ENCODE data around the gene THRB.

THRB gene

DNA sequence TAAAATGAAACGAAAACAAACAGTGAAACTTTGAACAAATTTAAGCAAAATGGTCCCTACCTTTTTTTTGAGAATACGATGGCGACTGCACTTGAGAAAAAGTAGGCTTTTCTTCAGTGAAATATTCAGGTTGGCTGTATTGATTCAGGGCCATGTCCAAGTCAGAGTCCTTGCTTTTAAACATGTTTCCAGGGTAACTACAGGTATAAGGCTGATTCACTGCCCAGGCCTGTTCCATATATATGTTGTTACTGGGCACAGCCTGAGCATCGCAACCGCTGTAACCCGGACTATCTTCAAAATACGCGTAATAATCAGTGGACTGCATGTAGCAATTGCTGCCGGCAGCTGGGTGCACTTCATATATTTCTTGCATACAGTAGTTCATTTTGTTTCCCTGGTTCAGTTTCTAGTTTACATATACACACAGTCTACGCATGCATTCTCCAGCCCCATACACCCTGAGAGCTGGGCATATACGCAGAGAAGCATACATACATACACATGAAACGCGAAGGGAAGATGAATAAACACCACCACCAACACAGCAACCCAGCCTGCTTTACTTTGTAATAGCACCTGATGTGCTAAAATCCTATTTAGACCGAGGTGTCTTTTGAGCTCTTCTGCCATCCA lies 329.6 kb downstream of the THRB start:
- no peak for DNase-seq

DNA sequence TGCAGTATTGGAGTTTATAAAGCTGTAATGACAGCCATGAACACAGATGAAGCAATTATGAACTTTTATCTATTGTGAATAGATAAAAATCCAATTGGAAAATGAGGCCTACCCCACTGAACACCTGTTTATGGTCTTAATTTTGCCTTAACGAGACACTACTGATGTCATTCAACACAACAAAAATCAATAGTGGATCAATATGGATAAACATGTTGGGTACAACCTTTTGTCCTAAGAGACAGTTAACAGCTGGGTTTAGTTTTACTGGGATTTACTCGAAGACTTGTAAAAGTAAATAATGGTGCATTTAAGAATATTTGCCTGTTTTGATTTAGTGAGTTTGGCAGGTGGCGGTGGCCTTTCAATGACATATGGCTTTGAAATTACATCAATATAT lies 331.7 kb downstream of the THRB start:
- no peak for DNase-seq

DNA sequence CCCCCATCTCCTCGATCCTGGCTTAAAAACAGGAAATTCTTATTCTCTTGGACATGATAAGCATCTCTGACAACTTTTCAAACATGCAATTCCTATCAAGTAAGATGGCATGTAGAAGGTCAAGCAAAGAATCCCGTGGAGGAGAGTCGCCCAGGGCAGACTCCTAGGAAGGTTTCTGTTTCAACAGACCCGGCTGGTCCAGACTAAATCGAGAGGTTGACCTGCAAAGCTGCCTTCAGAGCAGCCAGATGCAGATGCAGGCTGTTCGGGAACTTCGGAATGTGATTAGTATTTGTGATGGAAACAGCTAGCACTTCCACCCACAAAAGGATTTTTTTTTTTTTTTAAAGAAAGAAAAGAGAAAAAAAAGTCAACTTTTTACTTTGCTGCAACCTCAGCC lies 332.8 kb downstream of the THRB start:
- no peak for DNase-seq

DNA sequence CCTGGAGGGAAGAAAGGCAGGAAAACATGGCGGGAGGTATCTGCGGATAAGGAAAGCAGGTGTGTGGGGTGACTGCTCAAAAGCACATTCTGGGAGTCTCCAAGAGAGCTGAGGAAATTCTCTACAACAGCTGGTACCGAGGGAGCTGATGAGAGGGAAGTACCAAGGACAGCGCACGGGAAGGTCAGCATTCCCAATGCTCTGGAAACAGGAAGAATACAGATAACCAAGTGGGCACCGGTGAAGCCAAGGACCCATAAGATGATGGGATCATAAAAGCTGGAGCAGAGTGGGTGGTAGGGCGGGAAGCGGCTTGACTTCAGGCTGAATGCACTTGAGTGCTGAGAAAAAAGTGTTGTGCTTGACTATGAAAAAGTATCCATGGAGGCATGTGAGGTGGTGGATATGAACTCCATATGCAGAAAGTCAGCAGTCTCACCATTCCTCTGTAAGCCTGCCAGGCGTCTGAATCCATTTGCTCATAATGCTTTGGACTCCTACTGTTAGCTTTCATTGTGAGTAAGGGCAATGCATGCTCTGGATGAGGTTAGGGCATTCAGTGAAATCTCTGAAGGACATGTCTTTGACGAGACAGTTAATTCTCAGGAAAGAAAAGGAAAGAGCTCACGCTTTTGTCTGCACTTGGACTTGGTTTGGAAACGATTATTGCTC lies 334.1 kb downstream of the THRB start:
- no peak for DNase-seq

DNA sequence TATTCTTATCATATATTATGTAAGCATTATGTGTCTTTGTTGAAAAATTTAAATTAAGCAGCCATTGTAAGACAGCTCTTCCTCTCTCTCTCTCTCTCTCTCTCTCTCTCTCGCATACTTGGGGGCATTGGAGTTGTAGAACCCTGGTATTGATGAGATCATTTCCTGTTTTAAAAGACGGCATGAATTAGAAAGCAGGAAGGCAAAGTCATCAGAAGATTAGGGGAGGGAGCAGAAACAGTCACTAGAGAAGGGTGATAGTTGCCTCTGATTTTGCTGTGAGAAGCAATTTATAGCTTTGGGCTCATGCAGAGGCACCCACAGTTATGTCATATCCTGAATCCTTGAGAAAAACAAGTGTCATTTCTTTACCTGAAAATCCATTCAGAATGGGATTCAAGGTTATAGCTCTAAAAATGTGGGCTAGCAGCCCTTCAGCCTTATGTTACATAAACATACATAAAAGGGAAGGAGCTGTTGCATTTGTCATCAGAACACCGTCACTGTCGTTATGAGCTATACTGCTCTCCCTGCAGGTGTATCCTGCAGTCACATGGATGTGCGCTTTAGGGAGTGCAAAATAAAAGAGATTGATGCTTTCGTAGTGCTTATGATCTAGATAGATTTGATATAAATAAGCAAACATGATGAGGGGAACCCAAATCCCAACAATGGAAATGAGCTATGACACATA lies 335.7 kb downstream of the THRB start:
- DNase-seq = no peak

DNA sequence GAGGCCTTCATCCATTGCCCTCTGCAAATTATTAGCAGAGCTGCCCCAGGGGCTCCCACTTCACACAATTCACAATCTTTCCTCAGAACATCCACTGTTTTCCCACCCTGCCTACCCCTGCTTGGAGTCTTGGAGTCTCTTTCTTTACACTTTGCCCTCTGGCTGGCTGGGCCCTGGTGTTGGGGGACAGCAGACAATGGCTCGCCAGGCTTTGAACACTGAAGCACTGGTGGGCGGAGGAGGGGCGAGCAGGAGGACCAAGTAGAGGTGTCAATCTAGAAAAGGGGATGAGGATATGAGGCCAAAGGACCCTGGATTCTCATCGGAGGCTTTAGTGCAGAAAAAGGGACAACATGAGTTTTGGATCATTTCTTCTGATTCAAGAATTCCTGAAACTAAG lies 337.5 kb downstream of the THRB start:
- no peak for DNase-seq

DNA sequence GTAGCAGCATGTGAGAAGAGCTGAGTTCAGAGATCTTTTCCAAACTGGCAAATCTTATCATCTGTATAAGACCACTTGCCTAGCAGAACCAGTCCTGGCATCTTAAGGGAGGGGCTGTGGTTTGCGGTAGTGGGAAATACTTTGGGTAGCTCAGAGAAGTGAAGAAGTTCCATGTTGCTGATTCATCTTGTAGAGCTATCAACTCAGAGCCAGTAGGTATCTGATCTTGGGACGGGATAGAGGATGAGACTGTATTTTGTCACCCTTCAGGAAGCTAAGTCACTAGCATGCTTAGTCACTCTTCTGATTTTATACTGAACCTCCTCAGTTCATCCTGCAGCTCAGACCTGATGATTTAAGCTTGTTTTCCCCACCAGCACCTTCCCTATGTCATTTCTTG lies 338.2 kb downstream of the THRB start:
- DNase-seq = no peak

DNA sequence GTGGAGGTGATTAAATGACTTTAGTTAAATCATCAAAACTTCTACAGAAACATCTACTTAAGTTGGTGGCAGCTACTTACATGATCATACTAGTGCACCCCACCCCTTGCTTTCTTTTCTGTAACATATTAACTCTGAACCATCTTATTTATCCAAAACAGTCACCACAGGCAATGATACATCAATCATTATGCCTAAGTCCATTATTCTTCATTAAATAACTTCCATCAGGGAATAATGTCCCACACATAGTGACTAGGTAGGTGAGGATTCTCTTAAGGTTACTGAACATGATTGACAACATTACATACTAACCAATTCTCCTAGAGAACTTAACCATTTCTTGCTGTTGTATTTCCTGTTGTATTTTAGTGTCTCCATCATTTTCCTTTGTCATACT lies 339.4 kb downstream of the THRB start:
- DNase-seq = no peak

DNA sequence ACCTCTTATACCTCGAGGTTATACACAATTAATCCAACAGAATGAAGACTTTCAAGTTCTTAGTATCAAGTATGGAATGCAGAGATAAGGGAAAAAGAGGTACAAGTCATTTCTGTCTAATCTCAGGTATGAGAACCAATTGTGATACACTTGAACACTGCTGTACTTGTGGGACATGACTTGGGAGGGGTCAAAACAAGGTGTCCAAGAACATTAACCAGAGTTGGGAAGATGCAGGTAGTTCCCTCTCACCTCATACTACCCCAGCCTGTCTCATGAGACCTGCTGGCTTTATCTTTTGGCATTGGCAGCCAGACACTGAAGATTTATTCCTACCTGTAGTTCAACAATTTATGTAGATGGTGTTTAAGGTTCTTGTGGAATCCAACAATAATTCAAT lies 339.9 kb downstream of the THRB start:
- no peak for DNase-seq

DNA sequence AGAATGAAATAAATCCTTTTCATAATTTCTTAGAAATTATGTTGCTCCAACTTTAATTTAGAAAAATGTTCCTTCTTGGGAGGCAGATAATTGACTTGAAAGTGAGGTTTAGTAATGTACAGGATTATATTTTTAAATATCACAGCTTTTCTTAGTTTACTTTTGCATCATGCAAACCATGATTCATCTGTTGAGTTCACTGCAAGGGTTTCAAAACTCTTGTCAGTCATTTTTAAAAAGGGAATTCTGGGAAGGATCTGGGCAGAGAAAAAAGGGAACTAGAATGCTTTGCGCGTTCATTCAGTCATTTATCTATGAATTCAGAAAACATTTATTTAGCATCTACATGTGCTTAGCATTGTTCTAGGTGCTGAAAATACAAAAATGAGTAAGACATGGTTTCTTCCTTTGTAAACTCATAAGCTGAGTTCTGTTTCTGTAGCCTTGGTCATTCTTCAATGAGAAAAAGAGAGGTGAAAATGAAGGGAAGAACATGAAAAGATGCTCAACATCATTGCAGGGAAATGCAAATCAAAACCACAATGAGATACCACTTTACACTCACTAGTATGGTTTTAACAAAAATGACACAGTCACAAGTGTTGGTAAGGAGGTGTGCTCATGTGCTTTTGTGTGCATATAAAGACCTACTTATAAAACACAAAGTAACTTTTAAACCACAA lies 340.5 kb downstream of the THRB start:
- DNase-seq = no peak

DNA sequence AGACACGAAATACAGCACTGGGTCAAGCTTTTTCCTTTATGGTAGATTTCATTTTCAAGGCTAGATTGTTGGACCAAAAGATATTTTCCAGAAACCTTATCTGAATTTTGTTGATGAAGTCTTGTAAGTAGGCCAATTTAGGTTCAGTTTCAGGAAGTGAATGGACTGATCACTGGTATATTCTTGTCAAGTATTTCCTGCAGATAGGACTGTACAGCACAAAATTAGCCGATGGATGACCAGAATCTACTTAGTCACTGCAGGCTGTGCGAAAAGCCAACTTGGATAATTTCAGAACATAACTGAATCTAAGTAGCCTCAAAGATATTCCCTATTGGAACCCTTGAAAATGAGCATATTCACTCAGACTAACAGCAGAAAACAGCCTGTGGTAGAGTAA lies 343.1 kb downstream of the THRB start:
- no peak for DNase-seq

DNA sequence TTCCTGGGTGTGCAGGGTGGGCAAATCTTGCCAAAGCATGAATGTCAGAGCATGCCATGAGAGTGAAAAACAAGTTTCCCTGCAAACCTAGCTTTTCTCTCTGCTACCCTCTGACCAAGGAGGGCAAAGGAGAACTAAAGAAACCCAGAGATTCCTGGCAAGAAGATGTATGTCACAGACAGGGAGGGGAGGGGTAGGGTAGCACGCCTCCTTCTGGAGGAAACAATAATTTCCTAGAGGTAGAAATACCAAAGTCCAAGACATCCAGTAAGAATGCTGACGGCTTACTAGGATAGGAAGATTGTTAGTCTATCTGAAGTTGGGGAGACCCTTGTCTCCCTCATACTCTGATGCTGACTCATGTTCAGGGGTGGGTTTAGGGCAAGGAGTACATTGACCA lies 345.6 kb downstream of the THRB start:
- no peak for DNase-seq

DNA sequence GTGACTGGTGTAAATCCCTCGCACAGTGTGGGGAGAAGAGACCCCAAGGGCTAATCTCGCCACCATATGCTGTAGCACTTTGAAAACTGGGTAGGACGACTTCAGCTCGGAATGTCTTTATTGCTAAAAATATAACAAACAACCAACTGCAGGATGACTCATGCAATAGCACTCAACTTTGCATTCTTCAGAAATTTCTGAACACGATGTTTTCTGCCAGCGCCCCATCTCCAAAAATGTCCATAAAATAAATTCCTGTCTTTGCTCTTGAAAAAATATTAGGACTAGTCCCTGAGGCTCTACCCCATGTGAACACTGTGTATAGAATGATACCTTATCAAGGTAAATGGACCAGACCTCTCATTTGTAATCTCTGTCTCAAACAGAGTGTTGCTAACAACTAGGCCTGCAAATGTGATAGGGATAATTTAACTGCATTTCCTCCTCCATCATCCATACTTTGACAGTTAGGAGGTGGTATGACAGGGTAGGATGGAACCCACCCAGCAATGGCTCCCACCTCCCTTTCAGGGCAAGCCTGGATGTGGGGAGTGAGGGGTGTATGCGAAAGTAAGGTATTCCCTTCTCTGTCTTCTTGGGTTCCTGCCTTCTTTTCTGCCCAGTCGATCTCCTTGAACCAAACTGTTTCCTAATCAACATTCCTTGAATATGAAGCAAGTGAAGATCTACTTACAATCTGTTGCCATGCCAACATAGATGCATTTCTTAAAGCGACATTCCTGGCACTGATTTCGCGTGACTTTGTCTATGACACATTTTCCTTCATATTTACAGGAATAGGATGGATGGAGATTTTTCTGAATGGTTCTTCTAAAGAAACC lies 348.4 kb downstream of the THRB start:
- DNase-seq = no peak

DNA sequence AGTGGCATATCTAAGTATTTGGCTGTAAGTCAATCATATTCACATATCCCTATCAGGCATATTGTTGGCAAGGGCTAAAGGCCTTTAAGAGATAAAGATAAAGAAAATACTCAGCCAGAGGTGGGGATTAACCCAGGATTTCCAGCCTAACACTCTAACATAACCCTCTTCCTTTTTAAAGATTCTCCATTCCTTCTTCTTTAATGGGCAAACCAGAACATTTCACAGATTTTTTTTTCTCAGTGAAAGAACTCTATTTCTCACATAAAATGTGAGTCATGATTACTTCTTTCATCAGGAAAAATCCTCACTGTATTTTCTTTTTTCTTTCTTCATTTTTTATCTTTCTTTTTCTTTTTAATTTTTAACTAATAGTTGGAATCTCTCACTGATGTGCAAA lies 349.2 kb downstream of the THRB start:
- DNase-seq = no peak

DNA sequence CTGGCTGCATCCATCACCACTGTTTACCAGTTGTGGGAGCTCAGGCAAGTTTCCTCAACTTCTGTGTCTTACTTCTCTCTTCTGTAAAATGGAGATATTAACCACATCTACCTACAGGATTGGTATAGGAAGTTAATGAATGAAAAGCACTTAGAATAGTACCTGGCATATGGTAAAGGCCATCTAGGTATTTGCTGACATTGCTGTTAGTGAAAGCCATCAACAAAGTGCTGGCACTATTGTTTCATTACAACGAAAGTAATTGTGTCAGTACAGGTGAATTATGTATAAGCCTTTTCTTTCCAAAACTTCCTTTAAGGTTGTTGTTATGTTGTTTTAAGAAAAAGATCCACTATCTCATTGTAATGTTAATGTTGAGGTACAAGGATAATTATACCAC lies 352.5 kb downstream of the THRB start:
- DNase-seq = no peak

DNA sequence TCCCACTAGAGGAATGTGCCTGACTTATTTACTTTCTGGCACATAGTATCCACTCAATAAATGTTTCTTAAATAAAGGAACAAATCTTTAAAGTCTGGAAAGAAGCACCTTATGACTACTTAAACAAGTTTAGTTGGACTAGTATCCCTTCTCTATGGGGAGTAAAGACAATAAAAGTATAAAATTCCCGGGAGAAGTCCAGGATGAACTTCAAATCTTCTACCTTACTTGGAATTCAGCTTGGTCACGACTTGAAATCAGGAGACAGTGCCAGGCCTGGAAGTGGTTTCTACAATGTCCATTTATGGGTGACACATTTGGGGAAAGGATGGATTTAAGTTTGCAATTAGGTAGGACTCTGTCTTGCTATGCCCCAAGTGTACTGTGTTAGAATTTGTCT lies 353.1 kb downstream of the THRB start:
- no peak for DNase-seq

DNA sequence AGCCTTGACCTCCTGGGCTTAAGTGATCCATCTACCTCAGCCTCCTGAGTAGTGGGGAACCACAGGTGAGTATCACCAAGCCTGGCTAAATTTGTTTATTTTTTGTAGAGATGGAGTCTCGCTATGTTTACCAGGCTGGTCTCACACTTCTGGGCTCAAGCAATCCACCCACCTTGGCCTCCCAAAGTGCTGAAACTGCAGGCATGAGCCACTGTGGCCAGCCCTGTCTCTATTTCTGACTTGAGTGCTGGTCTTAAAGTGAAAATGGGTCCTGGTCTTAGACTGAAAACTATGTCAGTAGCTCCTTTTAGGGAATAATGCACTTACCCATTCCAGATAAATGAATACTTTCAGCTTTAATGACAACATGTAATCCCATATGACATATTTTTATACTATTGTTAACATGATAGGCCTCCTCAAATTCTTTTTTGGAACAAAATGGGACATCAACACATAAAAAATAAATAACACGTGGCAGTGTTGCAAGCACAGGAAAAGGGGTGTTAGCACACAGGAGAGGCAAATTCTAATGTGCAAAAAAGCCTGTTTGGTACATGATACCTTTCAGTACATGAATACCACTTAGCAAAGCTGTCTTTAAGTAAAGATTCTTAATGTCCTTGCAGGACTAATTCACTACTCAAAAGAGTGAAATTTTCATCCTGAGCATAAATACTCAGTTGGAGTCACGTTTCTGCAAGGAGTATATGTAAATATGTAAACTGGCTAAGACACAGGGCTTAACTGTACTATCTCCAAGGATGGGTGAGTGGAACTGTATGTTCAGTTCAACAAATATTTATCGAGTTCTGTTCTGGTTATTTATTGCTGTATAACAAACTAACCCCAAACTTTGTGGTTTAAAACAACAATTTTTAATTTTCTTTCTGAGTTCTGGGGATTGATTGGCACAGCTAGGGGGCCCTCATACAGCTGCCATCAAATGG lies 354.9 kb downstream of the THRB start:
- no peak for DNase-seq

DNA sequence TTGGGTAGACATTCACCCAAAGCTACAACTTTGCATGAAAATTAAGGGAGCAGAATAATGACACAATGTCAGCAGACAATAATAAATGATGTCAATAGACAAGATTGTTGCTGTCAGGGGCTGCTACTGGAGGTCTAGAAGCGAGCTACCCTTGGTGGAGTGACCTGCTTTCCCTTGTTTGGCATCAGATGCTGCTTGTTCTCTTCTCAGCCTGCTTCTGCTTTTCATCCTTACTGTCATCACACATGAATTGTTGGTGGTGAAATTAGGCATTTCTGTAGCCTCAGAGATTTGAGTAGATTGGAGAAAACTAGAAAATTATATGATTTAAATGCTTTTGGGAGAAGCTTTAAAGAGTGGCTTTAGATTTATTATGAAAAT lies 355.8 kb downstream of the THRB start:
- DNase-seq = no peak

DNA sequence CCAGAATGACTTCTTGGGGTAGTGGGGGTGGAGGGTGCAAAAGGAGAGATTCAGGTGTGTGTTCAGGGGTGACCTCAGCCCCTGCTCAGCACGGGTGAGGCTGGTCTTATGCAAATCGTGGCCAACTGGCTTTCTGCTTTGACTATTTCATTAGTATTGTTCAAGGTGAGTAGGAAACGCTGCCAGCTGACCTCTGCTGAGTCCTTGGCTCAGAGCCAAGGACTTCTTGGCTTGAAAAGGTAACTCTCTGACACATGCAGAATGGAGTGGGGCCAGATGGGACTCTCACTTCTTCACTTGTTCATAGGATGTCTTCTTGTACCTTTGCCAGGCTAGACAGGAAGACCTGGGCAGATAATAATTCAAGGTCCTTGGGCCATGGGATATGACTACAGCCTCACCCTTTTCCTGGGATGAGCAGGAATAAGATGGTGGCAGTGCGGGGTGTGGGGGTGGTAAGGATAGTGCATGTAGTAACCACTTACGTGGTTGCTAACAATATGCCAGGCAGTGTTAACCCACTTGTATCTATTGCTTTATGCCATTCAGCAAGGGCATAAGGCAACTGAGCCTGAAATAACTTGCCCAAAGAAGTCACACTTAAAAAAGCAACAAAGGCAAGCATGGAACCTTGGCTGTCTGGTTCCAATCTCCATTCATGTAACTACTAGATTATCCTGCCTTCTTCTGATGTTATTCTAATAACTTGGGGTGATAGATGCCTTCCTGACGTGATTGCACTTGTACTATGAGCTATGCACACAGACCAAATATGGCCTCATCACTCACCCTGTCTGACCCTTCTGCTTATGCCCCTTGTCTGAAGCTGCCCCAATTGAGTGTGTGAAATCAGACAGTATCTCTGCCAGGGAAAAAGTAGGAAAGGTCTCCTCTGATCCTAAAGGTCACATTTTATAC lies 356.4 kb downstream of the THRB start:
- DNase-seq = peak; percentile 70

DNA sequence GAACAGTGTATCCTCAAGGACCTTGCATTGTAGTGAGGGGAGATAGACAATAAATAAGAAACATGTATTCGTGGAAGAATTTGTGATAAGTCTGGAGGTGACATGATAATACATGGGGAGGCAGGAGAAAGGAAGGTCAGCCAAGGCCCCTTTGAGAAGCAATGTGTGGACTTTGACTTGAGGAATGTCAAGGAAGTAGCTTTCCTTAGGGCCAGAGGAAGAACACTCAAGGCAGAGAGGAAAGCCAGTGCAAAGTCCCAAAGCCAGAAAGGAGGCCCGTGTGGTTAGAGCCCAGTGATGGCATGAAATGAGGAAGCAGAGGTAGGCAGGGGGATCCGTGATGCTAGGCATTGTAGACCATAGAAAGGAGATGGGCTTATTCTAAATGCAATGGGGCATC lies 357.3 kb downstream of the THRB start:
- DNase-seq = no peak

Data from NCI-H1105 (cell line).